Measurements from ENCODE around the gene FARS2. TPM values are rescaled to one million over a fixed set of nuclear protein-coding genes. Genes with fewer than 3 reads are reported as not detected.

Gene FARS2
- total and polyA plus RNA-seq, 9 of the 15 experiments (the other 6 are each of a cell fraction or from before 2014, with no cell fraction given): 16.5 to 62.2 (median 27.0) TPM

DNA sequence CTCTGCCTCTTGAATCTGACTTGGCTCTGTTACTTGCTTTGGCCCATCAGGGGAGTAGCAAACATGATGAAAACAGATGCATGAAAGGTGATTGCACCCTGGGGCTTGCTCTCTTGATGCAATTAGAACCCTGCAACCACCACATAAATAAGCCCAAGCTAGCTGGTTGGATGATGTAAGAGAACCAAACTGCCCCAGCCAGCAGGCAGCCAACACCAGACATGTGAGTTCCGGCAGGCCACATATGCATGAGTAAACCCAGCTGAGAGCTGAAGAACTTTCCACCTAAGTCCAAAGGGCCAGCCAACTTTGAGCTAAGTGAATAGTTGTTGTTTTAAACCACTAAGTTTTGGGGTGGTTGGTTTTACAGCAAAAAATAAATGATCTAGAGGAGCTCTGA is 268.4 kb downstream of the FARS2 start:
- Histone ChIP-seq H3K4me2 (ENCODE audit: insufficient read depth, low read length) (no peak overlapping the region), H3K79me2 (ENCODE audit: control insufficient read depth, insufficient read depth, low read length) (no peaks in the 10 kb centered on the region), H2AFZ (ENCODE audit: low read depth, low read length) (no peak overlapping the region), H3K9ac (ENCODE audit: insufficient read depth in 1 of 2, low read depth in 2 of 2, low read length in 2 of 2) (no peak overlapping the region), H3K27ac (ENCODE audit: extremely low read depth, low read depth, low read length) (no peak overlapping the region), H3K36me3 (ENCODE audit: control insufficient read depth, insufficient read depth, low read length) (no peaks in the 10 kb centered on the region), H3K4me3 (no peak overlapping the region), H4K20me1 (replicated peaks; ENCODE audit: control insufficient read depth, insufficient read depth, low read length) (no peaks in the 10 kb centered on the region), H3K4me1 (replicated peaks in 1 of 2; ENCODE audit: control insufficient read depth in 2 of 2, insufficient read depth in 2 of 2, low read length in 2 of 2) (no peaks in the 10 kb centered on the region), H3K9me1 (ENCODE audit: control insufficient read depth, insufficient read depth, low read length) (no peaks in the 10 kb centered on the region), H3K9me3 (replicated peaks; ENCODE audit: control insufficient read depth, insufficient read depth, low read depth, low read length) (no peaks in the 10 kb centered on the region), H3K27me3 (ENCODE audit: control insufficient read depth in 2 of 2, insufficient read depth in 2 of 2, low read length in 2 of 2) (no peaks in the 10 kb centered on the region)
- in situ Hi-C loops (cut with MboI): no loop called here
- FAIRE-seq: no peak
- BruUV-seq (replicated peaks): no TSS peak
- TF ChIP-seq C11orf30 (IDR thresholded peaks at IDR 0.05; ENCODE audit: low read depth): no peak
- TF ChIP-seq NEUROD1 (IDR thresholded peaks at IDR 0.05; ENCODE audit: borderline replicate concordance, low read depth, low read length, partially characterized antibody): no peak
- TF ChIP-seq, protein P1, sequence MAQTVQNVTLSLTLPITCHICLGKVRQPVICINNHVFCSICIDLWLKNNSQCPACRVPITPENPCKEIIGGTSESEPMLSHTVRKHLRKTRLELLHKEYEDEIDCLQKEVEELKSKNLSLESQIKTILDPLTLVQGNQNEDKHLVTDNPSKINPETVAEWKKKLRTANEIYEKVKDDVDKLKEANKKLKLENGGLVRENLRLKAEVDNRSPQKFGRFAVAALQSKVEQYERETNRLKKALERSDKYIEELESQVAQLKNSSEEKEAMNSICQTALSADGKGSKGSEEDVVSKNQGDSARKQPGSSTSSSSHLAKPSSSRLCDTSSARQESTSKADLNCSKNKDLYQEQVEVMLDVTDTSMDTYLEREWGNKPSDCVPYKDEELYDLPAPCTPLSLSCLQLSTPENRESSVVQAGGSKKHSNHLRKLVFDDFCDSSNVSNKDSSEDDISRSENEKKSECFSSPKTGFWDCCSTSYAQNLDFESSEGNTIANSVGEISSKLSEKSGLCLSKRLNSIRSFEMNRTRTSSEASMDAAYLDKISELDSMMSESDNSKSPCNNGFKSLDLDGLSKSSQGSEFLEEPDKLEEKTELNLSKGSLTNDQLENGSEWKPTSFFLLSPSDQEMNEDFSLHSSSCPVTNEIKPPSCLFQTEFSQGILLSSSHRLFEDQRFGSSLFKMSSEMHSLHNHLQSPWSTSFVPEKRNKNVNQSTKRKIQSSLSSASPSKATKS (CRISPR knock-in tag; IDR thresholded peaks at IDR 0.05): no peak
- no peak for TF ChIP-seq ZNF586 (CRISPR knock-in tag; conservative IDR thresholded peaks at IDR 0.05)
- no peak for TF ChIP-seq NRF1 (conservative IDR thresholded peaks at IDR 0.05 in 1 of 2, IDR thresholded peaks at IDR 0.05 in 1 of 2)
- intact Hi-C loops (cut with micrococcal nuclease): no loop called here
- POLR2A ChIA-PET: interaction anchor here (1.0 to 1.4 kb wide), 3 partner anchors 11 to 33 kb away, joined by 3 to 5 read pairs (median 4); no protein-coding TSS in a partner anchor
- ATAC-seq: no peak
- CTCF ChIA-PET (ENCODE audit: low intra/inter-chr PET ratio): no interaction called here
- DNase-seq (ENCODE audit: extremely low read depth in 1 of 4, low spot score in 3 of 4): no peak
- WGBS (ENCODE audit: insufficient coverage, low coverage, missing lambda C conversion rate): 0% methylated on average over 1 of the region's 1 CpG
